ENCODE data around the gene XPO5.
"Not testable (repeated sequence)": the region's sequence is repeated elsewhere in the genome, so short reads cannot be mapped to it uniquely, and the experiment has no call there.

Gene XPO5

DNA sequence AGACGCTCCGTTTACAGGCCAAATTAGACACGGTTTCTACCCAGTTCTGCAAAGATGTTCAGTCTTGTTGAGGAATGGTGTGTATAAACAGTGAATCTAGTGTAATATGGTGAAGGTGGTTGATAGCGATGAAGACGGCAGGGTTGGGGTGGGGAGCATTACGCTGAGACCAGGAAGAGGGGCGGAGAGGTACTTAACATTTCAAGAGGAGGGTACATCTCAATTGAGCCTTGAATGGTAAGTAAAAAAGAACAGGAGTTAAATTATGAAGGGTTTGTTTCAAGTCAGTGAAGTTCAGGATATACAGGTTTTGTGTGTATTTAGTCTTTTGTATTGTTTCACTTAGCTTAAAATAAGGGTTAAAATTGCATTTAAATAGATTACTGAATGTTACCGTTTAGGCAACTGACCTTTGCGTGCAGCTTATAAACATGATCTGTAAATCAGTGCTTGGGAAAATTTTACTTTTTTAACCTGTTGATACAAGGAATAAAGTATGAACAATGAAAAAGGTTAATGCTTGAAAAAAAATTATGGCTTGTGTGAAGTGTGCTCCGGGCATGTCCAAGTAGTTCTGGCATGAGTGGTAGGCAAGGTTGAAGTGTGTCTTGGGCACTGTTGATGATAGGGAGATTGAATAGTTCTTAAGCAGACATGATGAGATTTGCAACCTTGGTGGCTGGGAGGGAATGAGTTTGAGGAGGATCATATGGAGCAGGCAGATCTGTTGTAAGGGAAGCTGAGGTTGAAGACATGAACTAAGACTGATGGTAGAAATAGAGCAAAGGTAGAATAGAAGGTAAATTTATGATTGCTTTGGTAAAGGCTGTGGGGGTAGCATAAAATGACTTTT lies 58.1 kb downstream of the XPO5 start:
- no peak for DNase-seq (ENCODE audit: low read depth)

DNA sequence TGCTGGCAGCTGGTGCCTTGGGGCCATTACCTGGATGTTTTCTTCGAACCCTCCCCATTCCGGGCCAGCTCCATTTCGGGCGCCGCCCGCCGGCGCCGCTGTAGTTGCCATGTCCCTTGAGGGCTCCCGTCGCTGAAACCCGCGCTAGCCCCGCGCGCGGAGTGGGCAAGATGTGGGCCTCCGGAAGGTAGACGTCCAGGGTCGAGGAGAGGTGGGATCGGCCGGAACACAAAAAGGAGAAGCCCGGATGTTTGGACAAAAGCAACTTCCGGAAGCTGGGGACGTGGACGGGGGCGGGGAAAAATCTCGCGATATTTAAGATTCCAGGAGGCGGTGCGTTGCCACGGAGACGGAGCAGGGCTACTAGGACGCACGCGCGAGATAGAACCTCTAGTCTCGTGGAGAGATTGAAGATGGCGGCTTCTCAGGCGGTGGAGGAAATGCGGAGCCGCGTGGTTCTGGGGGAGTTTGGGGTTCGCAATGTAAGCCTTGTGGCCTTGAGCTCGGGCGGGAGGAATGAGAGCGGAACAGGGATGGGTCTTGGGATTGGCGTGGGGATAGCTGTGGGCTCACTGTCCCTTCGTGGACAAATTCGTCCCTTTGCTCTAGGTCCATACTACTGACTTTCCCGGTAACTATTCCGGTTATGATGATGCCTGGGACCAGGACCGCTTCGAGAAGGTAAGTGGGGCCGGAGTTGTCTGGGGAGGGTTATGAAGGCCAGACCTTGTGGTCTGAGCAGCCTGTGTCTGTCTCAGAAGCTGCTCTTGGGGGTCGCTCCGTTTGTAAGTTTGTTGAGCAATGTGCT lies 58.9 kb downstream of the XPO5 start, which contains the start of the genes POLR1C and YIPF3:
Gene POLR1C, plus strand, starts transcription at position 393 of the 808 bp plus-strand sequence. Its CDS starts 21 bp downstream, at position 414.
Gene YIPF3, minus strand, starts transcription at position 230 of the 808 bp plus-strand sequence. Its CDS starts 119 bp downstream, at position 111.
- peak; percentile 96 for DNase-seq (ENCODE audit: low read depth)

DNA sequence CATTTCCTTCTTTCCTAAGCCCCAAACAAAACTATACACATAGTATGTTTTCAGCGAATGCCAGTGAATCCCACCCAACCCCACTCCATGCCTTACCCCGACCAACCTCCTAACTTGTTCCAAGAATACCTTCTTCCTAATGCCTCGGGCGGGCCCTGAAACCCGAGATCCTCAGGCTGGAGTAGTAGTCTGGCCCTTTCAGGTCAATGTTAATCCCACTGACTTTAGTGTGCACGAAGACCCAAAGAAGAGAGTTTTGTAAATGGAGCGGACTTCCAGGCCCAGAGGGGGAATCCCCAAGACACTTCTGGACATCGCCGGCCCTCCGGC lies 59.5 kb downstream of the XPO5 start:
- no peak for DNase-seq (ENCODE audit: low read depth)

DNA sequence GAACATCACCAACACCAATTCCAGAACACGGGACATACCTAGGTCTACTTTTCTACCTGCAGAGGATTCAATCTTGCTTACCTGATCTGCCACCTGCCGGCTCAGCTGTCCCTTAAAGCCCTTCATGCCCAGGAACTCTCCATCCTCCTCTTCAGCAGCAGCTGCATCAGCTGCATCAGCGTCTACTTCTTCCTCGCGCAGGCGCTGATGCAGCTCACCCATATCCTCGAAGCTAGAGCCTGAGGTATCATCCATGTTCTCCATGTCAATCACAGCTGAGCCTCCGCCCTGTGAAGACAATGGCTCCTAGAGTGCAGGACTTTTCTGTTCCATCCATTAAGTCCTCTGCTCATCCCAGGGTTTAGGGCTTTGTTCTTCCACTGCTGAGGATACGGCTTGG lies 60.0 kb downstream of the XPO5 start:
- DNase-seq (ENCODE audit: low read depth): no peak

DNA sequence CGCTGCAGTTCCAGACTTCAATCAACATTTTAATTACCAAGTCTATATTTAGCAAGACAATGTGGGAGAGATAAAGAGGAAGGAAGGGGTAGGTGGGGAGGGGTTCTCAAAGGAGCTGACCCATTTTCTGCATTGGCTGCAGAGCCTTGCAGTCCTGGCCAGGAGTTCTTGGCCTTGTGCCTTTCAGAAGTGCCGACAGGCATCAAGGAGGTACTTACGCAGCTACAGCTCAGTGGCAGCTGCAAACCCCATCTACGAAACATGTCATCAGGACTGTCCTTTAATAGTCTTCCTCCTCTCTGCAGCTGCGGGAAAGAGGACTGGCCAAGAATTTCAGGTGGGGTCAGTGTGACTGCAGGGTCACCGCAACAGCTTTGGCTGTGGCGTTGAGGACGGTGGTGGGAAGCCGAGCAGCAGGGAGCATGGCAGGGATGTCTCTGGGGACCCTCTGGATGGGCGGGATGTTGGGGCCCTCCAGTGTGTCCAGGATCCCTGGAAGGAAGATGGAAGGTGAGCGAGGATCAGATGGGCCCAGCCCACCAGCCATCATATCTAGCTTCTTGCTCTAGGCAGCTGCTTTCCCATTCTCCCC lies 63.9 kb downstream of the XPO5 start:
- DNase-seq (ENCODE audit: low read depth): no peak

DNA sequence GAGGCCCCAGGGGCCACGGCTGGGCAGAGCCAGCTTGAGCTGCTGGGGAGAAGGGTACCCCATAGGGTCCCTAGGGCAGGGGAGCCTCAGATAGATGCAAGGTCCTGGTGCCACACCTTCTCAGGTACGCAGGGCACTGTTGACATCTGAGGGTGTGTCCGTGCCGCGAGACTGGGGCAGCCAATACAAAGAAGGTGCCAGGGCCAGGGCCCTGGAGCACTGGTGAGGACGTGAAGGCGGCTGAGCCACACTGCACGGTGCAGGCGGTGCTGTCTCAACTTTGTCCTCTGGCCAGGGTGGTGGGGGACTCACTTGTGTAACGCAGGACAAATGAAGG lies 65.0 kb downstream of the XPO5 start:
- DNase-seq (ENCODE audit: low read depth): no peak

DNA sequence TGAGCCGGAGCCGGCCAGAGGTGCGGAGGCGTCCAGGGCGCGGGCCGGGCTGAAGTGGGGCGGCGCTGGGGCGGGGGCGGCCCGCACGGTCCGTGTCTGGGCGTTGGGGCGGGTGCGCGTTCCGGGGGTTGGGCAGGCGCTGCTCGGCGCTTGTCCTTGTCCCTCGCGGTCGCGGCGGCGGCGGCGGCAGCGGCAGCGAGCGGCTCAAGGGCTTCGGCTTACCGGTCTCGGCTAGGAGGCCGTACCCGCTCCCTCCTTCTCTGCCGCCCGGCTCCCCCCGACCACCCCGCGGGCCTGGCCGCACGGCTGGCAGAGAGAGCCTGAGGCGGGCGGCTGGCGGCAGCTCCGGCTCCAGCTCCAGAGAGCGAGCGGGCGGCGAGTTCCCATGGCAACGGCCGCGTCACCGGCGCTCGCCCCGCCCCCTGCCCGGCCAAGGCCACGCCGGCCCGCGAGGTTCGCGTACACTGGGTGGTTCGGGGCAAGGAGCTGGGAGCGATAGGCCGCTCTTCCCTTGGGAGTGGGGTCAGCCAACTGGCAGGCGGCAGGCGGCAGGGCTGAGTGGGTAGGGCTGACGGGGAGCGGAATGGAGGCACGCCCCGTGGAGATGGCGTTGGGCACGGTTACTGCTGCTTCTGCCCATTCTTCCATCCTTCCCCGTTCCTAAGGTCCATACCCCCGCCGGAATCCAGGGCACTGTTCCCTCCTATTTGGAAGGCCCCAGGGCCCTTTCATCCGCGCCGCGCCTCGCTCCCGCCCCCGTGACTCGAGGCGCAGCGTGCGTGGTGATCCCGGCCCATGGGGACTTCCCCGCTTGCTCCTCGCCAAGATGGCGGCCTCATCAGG lies 65.6 kb downstream of the XPO5 start, which contains the start of gene LRRC73:
Gene LRRC73, minus strand, starts transcription at position 363 of the 843 bp plus-strand sequence. CDS start 561 bp downstream, outside the sequence.
- peak; percentile 78 for DNase-seq (ENCODE audit: low read depth)

DNA sequence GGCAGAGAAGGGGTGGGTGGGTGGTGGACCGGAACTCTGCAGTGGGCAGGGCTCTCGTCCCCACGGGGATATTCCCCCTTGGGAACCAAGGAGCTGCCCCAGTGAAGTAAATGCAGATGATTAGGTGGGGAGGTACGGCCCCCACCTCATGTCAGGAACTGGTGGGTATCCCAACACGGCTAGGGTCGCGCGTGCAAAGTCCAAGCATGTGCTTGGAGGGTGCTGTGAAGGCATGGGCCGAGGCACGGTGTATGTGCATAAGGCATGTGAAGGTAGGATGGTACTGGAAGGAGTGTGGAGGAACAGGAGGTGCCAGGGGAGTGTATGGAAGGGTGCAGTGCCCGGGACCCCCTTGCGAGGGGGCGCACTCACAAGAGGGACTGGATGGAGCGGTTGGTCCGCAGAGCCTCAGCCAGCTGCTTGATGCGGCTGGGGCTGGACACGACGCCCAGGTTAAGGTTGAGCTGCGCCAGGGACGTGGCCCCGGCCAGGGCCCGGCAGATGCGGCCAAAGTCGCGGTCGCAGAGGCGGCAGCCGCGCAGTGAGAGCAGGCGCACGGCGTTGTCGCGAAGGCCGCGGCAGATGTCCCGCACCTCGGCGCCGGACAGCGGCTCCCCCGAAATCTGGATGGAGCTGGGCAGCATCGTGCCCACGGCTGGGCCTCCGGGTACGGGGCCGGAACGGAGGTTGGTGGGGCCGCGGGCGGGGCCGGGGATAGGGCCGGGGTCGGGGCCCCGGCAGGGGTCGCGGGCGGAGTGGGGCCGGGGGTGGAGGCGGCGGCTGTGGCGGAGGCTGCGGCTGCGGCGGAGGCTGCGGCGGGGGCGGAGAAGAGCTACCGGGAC lies 66.5 kb downstream of the XPO5 start:
- DNase-seq (ENCODE audit: low read depth): no peak

DNA sequence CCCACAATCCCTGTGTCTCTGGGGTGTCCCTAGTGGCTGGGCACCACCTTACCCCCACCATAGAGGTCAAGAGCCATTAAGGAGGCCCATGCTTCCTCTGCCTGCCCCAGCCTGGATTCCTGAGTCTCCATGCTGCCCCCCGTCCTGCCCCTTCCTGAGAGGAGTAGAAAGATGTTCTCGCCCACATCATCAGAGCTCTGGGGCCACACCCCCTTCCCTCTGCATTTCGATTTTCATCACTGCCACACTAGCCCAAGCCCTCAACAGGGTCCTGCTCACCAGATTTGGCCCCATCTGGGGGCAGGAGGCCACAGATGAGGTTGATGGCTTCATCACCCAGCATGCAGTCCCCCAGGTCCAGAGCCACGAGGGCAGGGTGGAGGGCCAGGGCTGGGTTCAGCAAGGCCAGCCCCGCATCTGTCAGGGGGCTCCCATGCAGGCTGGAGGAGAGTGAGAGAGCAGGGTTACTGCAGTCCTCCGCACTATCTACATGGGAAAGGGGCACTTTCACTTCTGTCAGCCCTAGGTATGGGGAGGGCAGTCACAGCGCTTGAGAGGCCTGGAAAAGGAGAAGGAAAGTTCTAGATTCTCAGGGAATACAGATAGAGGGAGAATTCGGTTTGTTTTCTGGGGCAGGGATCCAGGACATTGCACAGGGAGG lies 67.2 kb downstream of the XPO5 start:
- DNase-seq (ENCODE audit: low read depth): no peak

DNA sequence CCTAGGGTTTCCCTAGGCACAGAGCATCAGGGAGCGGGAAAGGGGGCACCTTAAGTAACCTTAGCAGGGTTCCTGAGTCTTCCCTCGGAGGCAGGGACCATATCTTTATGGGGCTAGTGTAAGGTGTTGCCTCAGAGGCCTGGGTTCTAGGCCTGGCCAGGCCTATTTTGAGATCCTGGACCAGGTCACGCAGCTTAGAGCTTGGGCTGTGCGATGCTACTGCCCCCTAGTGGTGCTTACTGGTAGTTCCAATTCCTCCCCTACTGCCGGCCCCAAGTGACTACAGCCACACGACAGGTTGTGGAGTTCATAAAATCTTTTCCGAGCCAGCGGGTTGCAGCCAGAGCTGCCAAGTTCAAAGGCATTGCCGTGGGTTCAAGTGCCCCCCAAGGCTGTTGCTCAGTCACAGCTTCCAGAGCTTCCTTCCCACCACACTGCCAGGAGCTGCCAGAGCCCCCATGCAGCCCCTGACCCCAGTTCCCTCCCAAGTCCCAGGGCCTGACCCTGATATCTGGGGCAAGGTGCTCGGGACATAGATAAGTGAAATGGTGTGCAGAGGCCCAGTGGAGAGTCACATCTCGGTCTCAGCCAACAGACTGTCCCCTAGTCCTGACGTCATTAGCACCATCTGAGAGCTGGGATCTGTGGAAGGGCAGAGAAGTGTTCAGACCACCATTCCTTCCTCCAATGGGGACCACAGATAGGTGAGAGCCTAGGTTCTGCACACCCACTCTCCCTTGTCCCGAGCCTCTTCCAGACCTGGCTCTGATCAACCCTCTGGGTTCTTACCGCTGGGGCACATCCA lies 69.0 kb downstream of the XPO5 start:
- DNase-seq (ENCODE audit: low read depth): peak; percentile 60

DNA sequence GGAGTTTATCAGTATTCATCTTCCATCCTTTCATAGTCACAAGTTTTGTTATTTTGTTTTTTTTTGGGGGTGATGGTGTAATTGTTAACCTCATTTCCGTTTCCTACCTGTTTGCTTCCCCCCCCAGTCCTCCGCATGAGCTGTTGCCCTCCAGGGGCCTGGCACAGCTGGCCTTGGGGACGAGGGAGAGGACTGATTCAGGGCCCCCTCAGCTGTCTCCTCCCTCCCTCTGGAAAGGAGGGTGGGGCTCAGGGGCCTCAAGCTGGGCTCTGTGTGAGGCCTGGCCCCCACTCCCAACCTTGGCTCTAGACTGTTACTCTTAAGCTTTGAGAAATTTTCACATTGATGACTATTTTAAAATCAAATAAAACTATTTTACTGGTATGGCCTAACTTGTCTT lies 69.7 kb downstream of the XPO5 start:
- DNase-seq (ENCODE audit: low read depth): no peak

DNA sequence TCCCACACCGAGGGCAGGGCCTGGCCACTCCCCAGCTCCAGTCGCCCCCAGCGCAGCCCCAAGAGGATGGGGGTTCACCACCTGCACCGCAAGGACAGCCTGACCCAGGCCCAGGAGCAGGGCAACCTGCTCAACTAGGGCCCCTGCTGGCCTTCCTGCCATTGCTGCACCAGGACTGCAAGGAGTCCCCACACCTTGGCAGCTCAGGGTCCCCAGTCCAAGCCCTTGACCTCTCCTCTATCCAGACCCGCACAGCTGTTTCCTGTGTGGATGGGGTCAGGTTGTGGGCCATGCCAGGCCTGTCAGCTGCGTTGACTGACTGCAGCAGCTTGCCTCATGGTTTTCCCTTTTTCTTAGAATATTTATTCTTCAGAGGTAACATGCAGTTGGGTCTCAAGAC lies 70.1 kb downstream of the XPO5 start:
- DNase-seq (ENCODE audit: low read depth): no peak

DNA sequence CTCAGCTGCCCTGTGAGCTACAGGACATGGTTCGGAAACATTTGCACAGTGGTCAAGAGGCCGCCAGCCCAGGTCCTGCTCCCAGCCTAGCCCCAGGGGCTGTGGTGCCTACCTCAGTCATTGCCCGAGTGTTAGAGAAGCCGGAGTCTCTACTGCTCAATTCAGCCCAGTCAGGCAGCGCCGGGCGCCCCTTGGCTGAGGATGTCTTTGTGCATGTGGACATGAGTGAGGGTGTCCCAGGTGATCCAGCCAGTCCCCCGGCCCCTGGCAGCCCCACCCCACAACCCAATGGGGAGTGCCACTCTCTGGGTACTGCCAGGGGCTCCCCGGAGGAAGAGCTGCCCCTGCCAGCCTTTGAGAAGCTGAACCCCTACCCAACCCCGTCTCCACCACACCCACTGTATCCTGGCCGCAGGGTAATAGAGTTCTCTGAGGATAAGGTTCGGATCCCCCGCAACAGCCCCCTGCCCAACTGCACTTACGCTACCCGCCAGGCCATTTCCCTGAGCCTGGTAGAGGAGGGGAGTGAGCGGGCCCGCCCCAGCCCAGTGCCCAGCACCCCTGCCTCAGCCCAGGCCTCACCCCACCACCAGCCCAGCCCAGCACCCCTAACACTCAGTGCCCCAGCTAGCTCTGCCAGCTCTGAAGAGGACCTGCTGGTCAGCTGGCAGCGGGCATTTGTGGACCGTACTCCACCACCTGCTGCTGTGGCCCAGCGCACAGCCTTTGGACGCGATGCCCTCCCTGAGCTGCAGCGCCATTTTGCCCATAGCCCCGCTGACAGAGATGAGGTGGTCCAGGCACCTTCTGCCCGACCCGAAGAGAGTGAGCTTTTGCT lies 70.9 kb downstream of the XPO5 start:
- DNase-seq (ENCODE audit: low read depth): no peak

DNA sequence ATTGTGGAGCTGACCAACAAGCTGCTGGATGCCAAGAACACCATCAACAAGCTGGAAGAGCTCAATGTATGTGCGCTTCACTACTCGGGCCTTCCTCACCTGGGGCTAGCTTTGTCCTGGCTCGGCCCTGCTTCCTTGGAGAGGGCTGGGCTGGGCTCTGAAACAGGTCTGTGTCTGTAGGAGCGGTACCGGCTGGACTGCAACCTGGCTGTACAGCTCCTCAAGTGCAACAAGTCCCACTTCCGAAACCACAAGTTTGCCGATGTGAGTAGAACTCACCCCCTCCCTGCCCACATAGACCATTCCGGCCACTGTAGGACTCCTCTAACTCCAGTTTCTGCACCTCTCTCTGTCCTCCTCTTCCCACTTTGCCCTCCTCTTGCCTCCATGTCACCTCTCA lies 72.4 kb downstream of the XPO5 start:
- no peak for DNase-seq (ENCODE audit: low read depth)

DNA sequence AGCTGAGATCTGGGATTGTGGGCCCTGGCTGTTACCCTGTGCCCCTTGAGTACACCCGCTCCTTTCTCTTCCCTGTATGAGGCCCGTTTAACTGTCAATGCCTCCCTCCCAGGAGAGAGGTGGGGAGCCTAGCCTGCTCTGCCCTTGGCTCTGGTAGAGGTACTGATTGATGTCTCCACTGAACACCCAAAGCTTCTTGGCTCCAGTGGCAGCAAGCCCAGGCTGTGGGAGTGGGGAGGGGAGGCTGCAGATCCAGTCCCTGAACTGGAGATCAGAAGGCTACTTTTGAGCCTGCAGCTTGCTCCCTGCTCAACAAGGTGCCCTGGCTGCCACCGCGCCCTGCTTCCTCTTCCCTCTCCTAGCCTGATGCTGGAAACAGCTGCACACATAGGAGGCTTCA lies 73.2 kb downstream of the XPO5 start:
- DNase-seq (ENCODE audit: low read depth): no peak

DNA sequence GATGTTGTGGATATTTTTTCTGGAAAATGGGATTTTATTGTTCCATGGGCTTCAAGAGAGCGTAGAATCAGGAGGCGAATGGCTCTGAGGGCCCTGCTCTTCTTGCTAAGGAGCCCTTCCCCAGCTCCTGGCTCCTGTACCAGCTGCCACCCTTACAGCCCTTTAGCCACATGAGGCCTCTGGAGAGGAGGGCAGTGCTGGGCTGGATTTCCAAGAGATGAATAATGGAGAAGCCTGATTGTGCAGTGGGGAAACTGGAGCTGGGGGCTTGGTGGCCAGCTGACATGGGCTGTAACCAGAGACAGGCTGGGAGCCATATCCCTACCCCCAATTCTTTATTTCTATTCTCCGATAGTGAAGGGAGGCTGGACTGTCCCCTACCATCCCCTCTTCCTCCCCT lies 74.9 kb downstream of the XPO5 start:
- no peak for DNase-seq (ENCODE audit: low read depth)

DNA sequence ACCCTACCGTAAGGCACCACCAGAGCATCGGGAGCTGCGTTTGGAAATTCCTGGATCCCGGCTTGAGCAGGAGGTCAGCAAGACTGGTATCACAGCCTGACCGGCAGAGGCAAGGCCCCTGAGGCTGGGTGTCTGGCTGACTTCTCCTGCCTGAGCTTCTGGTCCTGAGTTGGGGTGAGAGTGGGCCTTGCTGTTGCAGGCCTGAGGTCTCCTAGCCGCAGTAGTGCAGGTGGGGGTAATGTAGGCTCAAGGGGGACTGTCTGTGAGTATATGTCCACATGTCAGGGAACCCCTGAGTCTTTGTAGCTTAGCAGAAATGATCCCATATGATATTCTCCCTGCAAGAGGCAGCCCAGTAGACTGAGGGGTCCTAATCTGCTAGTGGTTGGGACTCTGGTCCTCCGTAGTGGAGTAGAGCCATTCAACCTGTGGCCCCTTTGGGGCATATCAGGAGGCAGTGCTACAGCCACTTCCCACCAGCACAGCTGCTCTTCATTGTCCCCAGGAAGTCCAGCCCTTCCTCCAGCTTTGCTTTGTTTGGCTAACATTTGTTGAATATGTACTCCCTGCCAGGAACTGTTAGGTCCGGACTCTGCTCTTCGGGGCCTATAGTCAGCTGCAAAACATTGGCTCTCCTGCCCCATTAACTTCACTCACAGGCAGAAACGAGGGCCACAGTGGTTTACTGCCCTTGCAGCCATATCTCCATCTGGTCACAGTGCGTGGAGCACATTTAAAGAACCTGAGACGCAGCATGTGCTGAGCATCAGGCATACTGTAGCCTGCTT lies 76.6 kb downstream of the XPO5 start:
- DNase-seq (ENCODE audit: low read depth): no peak

DNA sequence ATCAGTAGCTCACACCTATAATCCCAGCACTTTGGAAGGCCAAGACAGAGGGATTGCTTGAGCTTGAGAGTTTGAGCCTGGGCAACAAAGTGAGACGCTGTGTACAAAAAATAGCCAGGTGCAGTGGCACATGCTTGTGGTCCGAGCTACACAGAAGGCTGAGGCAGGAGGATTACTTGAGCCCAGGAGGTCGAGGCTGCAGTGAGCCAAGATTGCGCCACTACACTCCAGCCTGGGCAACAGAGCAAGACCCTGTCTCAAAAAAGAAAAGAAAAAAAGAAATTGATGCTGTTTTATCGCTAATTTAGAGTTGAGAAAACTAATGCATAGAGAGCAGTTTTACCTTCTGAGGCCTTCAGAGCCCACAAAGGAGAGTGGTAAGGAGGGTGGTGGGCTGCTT lies 77.5 kb downstream of the XPO5 start:
- not testable (repeated sequence) for DNase-seq (ENCODE audit: low read depth)

Measured in stromal cell of bone marrow (primary cell).